Sigmoid colon (tissue), 7 donors: ENCODE data around the gene PPP1R2. TPM values are rescaled to one million over a fixed set of nuclear protein-coding genes. Genes with fewer than 3 reads are reported as not detected.

Experiments used
- DNase-seq: peaks from one replicate; pipeline ENCODE4 v3.0.0-alpha.2; 2019
- H3K27ac ChIP-seq, 4 donors: fragments of 200-600 bp; sonication (generic); one replicate each; pipeline ENCODE4 v1.5.1; 2016 to 2019; ENCODE audit warnings: mild to moderate bottlenecking in 1 of 4
- H3K27me3 ChIP-seq, 3 donors: fragments of 200-600 bp; sonication (generic); one replicate each; pipeline ENCODE4 v1.5.1; 2019; ENCODE audit warnings: mild to moderate bottlenecking in 1 of 3
- H3K36me3 ChIP-seq, 4 donors: fragments of 200-600 bp; sonication (generic); one replicate each; pipeline ENCODE4 v1.5.1; 2016 to 2019
- H3K4me1 ChIP-seq, 4 donors: fragments of 200-600 bp; sonication (generic); one replicate each; pipeline ENCODE4 v1.5.1; 2017 to 2019
- H3K4me3 ChIP-seq, 4 donors: fragments of 200-600 bp; sonication (generic); one replicate each; pipeline ENCODE4 v1.5.1; 2017 to 2019; ENCODE audit warnings: mild to moderate bottlenecking in 2 of 4, moderate library complexity in 1 of 4
- H3K9me3 ChIP-seq, 4 donors: fragments of 200-600 bp in 3 of 4; sonication (generic) in 3 of 4; one replicate each; pipeline versions ENCODE4 v1.5.1 to v1.6.1; 2013 to 2019
- EP300 ChIP-seq, 4 donors: sonication (generic); formaldehyde crosslinking; IDR thresholded peaks; one replicate each; pipeline ENCODE4 v1.6.1; 2017; ENCODE audit warnings: antibody characterized with exemption in 4 of 4
- POLR2A ChIP-seq, 2 donors: fragments of 450-650 bp; IDR thresholded peaks; one replicate each; pipeline ENCODE4 v1.6.1; 2016; ENCODE audit warnings: antibody characterized with exemption in 2 of 2, mild to moderate bottlenecking in 2 of 2, moderate library complexity in 2 of 2
- POLR2AphosphoS5 ChIP-seq, 4 donors: sonication (generic); formaldehyde crosslinking; IDR thresholded peaks; one replicate each; pipeline ENCODE4 v1.6.1; 2017; ENCODE audit warnings: antibody characterized with exemption in 4 of 4
- WGBS, 2 donors: extraction: QIAGEN DNeasy Blood & Tissue Kit; methylation state at CpG; one replicate each; pipeline ENCODE4 v1.1.7; 2013; 5-methylcytosine and 5-hydroxymethylcytosine counted together
- intact Hi-C: fragments of 100-400 bp; cut with DNase I; formaldehyde crosslinking; loops from one replicate; pipeline ENCODE4 v1.15.1; 2023
- polyA plus RNA-seq, 3 donors: library from polyadenylated mRNA; stranded (reverse); fragments of 200-250 nt; gene quantifications; one replicate each; pipeline ENCODE4 v1.2.3, GENCODE V29; 2013
- total RNA-seq, 4 donors: library from RNA; depleted of rRNA; stranded (reverse); fragments of >200 nt; gene quantifications; one replicate each; pipeline ENCODE4 v1.1.0, GENCODE V29; 2016
- TF ChIP-seq, protein P1 (sequence below), 4 experiments: fragments of 450-650 bp in 3 of 4; fragments of 200-600 bp in 1 of 4; IDR thresholded peaks; one replicate each; pipeline ENCODE4 v1.5.1; 2016 to 2019; ENCODE audit warnings: antibody characterized with exemption in 4 of 4, mild to moderate bottlenecking in 3 of 4, moderate library complexity in 2 of 4
- donor health status: healthy with polysubstance abuse.
- donor health status: Bipolar disorder and iron deficiency.
- donor health status: healthy.

Gene PPP1R2
- total and polyA plus RNA-seq, 7 donors: 30.6 to 126 (median 69.9) TPM

DNA sequence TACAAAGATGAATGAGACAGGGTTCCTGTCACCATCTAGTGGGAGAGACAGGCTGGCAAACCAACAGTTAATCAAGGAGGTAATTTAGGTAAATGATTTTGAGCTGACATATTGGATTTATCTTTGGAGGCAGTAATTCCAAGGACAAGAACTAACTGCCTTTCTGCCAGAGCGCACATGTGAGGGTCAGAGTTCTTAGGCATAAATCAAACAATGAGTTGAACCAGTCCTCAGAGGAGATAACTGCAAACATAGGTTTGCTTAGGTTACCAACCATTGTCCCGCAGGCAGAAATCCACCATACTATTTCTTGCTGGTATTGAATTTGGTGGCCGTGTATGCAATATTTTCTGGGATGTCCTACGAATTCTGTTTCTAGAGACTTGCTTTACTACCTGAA, 14.2 kb upstream of the PPP1R2 start:
- Histone ChIP-seq H3K4me3 (no peak overlapping the region), H3K27me3 (no peaks in the 10 kb centered on the region), H3K27ac (no peak overlapping the region), H3K4me1 (no peaks in the 10 kb centered on the region), H3K9me3 (no peaks in the 10 kb centered on the region), H3K36me3 (no peaks in the 10 kb centered on the region)
- intact Hi-C loops: no loop called here
- DNase-seq: no peak
- no peak for TF ChIP-seq EP300 (IDR thresholded peaks at IDR 0.05)
- TF ChIP-seq POLR2AphosphoS5 (IDR thresholded peaks at IDR 0.05): no peak
- TF ChIP-seq POLR2A (IDR thresholded peaks at IDR 0.05): no peak
- TF ChIP-seq, protein P1, sequence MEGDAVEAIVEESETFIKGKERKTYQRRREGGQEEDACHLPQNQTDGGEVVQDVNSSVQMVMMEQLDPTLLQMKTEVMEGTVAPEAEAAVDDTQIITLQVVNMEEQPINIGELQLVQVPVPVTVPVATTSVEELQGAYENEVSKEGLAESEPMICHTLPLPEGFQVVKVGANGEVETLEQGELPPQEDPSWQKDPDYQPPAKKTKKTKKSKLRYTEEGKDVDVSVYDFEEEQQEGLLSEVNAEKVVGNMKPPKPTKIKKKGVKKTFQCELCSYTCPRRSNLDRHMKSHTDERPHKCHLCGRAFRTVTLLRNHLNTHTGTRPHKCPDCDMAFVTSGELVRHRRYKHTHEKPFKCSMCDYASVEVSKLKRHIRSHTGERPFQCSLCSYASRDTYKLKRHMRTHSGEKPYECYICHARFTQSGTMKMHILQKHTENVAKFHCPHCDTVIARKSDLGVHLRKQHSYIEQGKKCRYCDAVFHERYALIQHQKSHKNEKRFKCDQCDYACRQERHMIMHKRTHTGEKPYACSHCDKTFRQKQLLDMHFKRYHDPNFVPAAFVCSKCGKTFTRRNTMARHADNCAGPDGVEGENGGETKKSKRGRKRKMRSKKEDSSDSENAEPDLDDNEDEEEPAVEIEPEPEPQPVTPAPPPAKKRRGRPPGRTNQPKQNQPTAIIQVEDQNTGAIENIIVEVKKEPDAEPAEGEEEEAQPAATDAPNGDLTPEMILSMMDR (IDR thresholded peaks at IDR 0.05): no peak
- WGBS, 2 donors: 19 to 65% methylated on average over 4 of the region's 4 CpGs

DNA sequence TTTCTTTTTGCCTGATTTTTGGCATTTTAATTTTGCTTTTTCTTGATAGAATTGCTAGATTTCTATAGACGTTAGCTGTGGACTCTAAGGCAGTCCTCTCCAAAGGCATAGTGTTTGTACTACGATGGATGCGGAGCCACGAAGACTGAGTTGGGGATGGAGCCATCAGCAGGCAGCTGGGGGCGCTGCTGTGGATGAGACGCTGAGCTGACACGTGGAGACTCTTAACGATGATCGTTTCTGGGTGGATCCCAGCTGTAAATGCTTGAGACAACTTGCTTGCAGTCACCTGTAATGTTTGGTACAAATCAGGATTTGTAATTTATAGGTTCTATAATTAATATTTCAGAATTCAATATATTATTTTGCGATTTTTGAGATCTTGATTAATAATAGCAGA, 13.3 kb upstream of the PPP1R2 start:
- intact Hi-C loops: no loop called here
- Histone ChIP-seq H3K4me1 (no peaks in the 10 kb centered on the region), H3K36me3 (no peaks in the 10 kb centered on the region), H3K9me3 (no peaks in the 10 kb centered on the region), H3K27me3 (no peaks in the 10 kb centered on the region), H3K27ac (no peak overlapping the region), H3K4me3 (no peak overlapping the region)
- DNase-seq: no peak
- TF ChIP-seq, protein P1 (IDR thresholded peaks at IDR 0.05): no peak
- TF ChIP-seq POLR2AphosphoS5 (IDR thresholded peaks at IDR 0.05) (no peak), POLR2A (IDR thresholded peaks at IDR 0.05) (no peak), EP300 (IDR thresholded peaks at IDR 0.05) (no peak)
- 49 to 54% methylated on average over 10 of the region's 10 CpGs for WGBS, 2 donors

DNA sequence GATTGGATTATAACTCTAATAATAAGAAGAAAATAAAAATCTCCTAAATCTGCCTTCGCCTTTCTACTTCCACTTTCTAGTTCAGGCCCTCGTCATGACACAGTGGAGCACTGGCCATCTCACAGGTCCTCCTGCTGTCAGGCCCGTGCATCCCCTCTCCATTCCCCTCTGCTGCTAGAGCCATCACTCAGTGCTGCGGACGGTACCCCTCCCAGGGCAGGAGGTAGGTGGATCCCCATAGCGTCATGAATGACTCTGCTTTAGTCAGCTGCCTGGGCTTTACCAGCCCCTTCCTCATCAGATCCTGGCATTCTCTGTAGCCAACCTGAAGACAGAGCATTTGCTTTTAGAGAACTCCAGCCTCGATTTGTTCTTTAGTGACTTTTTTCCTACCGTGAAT, 12.0 kb upstream of the PPP1R2 start:
- Histone ChIP-seq H3K27ac (no peak overlapping the region), H3K9me3 (no peaks in the 10 kb centered on the region), H3K27me3 (no peaks in the 10 kb centered on the region), H3K36me3 (no peaks in the 10 kb centered on the region), H3K4me1 (no peaks in the 10 kb centered on the region), H3K4me3 (no peak overlapping the region)
- 82 to 84% methylated on average over 8 of the region's 8 CpGs for WGBS, 2 donors
- TF ChIP-seq, protein P1 (IDR thresholded peaks at IDR 0.05): no peak
- intact Hi-C loops: no loop called here
- no peak for DNase-seq

DNA sequence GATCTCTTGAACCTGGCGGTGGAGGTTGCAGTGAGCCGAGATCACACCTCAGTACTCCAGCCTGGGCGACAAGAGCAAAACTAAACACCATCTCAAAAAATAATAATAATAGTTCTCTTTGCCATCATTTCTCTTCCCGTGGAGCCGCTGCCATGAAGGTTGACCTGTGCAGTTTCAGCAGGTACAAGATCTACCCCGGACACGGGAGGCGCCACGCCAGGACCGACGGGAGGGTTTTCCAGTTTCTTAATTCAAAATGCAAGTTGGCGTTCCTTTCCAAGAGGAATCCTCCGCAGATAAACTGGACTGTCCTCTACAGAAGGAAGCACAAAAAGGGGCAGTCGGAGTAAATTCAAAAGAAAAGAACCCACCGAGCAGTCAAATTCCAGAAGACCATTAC, 11.3 kb upstream of the PPP1R2 start:
- no peak overlapping the region for H3K27ac ChIP-seq
- no peaks in the 10 kb centered on the region for H3K36me3 ChIP-seq
- no peaks in the 10 kb centered on the region for H3K9me3 ChIP-seq
- no peak overlapping the region for H3K4me3 ChIP-seq
- intact Hi-C loops: no loop called here
- whole genome bisulfite sequencing, 2 donors: 97% methylated on average over 15 of the region's 15 CpGs
- H3K27me3 ChIP-seq: no peaks in the 10 kb centered on the region
- H3K4me1 ChIP-seq: no peaks in the 10 kb centered on the region
- DNase-seq: no peak
- TF ChIP-seq POLR2A (IDR thresholded peaks at IDR 0.05): no peak
- TF ChIP-seq EP300 (IDR thresholded peaks at IDR 0.05): no peak
- TF ChIP-seq, protein P1 (IDR thresholded peaks at IDR 0.05): no peak

DNA sequence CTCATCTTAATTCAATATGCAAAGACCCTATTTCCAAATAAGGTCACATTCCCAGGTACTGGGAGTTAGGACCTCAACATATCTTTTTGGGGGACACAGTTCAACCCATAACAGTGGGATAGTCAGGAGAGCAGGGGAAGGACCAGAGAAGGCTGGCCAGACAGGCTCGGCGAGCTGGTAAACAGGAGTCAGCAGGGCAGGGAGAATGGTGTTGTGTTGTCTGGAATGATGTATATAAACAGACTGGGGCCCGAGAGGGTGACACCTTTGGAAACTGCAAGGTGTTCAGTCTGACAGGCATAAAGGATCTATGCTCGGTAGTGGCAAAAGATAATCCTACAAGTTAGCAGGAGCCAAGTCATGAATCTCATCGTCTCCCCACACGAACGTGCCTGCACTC, 10.1 kb upstream of the PPP1R2 start:
- Histone ChIP-seq H3K4me1 (no peaks in the 10 kb centered on the region), H3K27ac (no peak overlapping the region), H3K27me3 (no peaks in the 10 kb centered on the region), H3K9me3 (no peaks in the 10 kb centered on the region), H3K36me3 (no peaks in the 10 kb centered on the region), H3K4me3 (no peak overlapping the region)
- intact Hi-C loops: no loop called here
- no peak for DNase-seq
- no peak for TF ChIP-seq POLR2AphosphoS5 (IDR thresholded peaks at IDR 0.05)
- TF ChIP-seq POLR2A (IDR thresholded peaks at IDR 0.05): no peak
- TF ChIP-seq, protein P1 (IDR thresholded peaks at IDR 0.05): no peak
- no peak for TF ChIP-seq EP300 (IDR thresholded peaks at IDR 0.05)
- 68 to 80% methylated on average over 7 of the region's 7 CpGs for WGBS, 2 donors
